GM12892 (cell line): ENCODE results near the gene BST2.

Experiments used
- POLR2A ChIP-seq: IDR thresholded peaks from 2 replicates; pipeline ENCODE4 v1.6.1; 2011; ENCODE audit warnings: low read depth, low read length, control low read depth
- POLR2AphosphoS5 ChIP-seq: IDR thresholded peaks from 2 replicates; pipeline ENCODE4 v1.6.1; 2011; ENCODE audit warnings: low read depth, low read length, control low read depth
- TAF1 ChIP-seq: IDR thresholded peaks from 2 replicates; pipeline ENCODE4 v1.6.1; 2011; ENCODE audit warnings: low read depth, mild to moderate bottlenecking, control low read depth, low read length, borderline replicate concordance

GRCh38 chr19:17393914-17394313 lies 11.5 kb downstream of the BST2 start, which contains the start of gene CCDC194:
- TF ChIP-seq POLR2A, result no peak
- TF ChIP-seq POLR2AphosphoS5, result no peak; the same call in 1 of the 2 replicates
- no peak for TF ChIP-seq TAF1
